ENCODE measurements around the gene GGPS1. TPM values are rescaled to one million over a fixed set of nuclear protein-coding genes. Genes with fewer than 3 reads are reported as not detected.

GGPS1 gene
- total and polyA plus RNA-seq, 8 donors: 7.0 to 37.6 (median 16.6) TPM

DNA sequence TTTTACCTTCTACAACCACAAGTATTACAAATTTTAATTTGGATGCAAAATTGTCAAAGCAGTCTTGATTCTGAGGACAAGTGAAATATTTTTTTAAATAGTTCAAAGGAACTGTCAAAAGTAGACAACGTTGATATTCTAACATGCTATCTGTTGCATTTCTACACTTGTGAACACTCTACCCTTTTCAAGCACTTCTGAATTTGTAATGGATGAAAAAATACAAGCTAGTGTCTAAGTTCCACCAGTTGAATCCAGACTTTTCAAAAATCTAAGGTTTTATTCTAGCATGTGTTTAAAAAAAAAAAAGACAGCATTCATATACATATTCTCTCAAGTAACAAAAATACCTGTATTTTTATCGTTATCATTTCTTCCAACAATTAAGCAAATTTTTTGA lies 2.5 kb upstream of the GGPS1 start:
- Histone ChIP-seq H3K9me3 (no peaks in the 10 kb centered on the region), H3K27me3 (no peaks in the 10 kb centered on the region), H3K27ac (peak overlapping the region in 3 of 5 donors; percentile 97 to 99 (median 99)), H3K36me3 (peaks cover 0 to 8% (median under 1%) of the 10 kb centered on the region in 4 donors), H3K4me1 (peaks cover 43 to 76% (median 63%) of the 10 kb centered on the region in 4 donors), H3K4me3 (peak overlapping the region; percentile 87 to 95 (median 92))
- TF ChIP-seq POLR2AphosphoS5 (IDR thresholded peaks at IDR 0.05) (no peak), POLR2A (IDR thresholded peaks at IDR 0.05) (no peak), EP300 (IDR thresholded peaks at IDR 0.05) (no peak)
- TF ChIP-seq, protein P1, sequence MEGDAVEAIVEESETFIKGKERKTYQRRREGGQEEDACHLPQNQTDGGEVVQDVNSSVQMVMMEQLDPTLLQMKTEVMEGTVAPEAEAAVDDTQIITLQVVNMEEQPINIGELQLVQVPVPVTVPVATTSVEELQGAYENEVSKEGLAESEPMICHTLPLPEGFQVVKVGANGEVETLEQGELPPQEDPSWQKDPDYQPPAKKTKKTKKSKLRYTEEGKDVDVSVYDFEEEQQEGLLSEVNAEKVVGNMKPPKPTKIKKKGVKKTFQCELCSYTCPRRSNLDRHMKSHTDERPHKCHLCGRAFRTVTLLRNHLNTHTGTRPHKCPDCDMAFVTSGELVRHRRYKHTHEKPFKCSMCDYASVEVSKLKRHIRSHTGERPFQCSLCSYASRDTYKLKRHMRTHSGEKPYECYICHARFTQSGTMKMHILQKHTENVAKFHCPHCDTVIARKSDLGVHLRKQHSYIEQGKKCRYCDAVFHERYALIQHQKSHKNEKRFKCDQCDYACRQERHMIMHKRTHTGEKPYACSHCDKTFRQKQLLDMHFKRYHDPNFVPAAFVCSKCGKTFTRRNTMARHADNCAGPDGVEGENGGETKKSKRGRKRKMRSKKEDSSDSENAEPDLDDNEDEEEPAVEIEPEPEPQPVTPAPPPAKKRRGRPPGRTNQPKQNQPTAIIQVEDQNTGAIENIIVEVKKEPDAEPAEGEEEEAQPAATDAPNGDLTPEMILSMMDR (IDR thresholded peaks at IDR 0.05): no peak
- 10 to 18% (median 14%) methylated on average over 2 of the region's 2 CpGs for WGBS, 5 donors
- intact Hi-C loops (cut with DNase I; ENCODE audit: low total_unique reads): no loop called here
- no peak for DNase-seq

DNA sequence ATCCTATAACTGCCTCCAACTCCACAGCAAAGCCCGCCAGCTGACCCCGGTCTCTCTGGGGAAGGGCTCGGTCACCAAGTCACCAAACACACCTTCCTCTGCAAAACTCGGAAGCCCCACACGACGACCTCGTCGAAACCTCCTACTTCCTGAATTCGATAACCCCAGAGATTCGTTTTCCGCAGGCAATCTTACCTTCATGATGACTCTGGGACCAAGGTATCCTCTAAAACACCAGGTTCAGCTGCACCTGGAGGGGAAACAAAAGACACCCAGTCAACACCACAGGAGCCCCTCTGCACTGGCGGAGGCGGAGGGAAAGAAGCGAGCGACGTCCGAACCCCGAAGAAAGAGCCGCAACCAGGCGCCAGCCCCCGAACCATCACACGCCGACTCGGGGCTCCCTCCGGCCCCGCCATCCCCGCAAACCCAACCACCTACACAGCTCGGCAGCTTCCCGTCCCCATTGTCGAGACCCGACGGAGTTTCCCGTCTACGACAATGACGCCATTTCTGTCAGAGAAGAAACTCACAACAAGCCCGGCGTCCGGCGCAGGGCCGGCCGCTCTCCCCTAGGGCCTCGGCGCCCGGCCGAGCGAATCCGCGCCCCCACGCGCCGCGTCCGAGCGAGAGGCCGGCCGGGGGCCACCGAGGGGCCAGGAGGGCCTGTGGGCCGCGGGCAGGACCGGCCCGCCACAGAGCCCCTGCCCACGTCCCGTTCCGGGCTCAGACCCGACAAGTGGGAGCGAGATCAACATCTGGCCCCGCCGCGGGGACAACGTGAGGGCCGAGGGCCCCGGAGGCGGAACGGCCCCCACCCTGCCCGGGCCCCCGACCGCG lies 1.4 kb upstream of the GGPS1 start:
- WGBS, 5 donors: 0% methylated on average over 24 to 78 of the region's 78 CpGs
- H3K27me3 ChIP-seq: no peaks in the 10 kb centered on the region
- H3K4me1 ChIP-seq: peaks cover 53 to 76% (median 68%) of the 10 kb centered on the region in 4 donors
- no peaks in the 10 kb centered on the region for H3K9me3 ChIP-seq
- H3K36me3 ChIP-seq: peaks cover 0 to 6% (median 0%) of the 10 kb centered on the region in 4 donors
- DNase-seq: peak; percentile 34 to 78
- TF ChIP-seq, protein P1 (IDR thresholded peaks at IDR 0.05): no peak
- TF ChIP-seq POLR2AphosphoS5 (IDR thresholded peaks at IDR 0.05): no peak
- no peak for TF ChIP-seq POLR2A (IDR thresholded peaks at IDR 0.05)
- no peak for TF ChIP-seq EP300 (IDR thresholded peaks at IDR 0.05)
- intact Hi-C loops (cut with DNase I; ENCODE audit: low total_unique reads): no loop called here
- H3K27ac ChIP-seq: peak overlapping the region; percentile 93 to 99 (median 98)
- peak overlapping the region; percentile 87 to 95 (median 92) for H3K4me3 ChIP-seq

DNA sequence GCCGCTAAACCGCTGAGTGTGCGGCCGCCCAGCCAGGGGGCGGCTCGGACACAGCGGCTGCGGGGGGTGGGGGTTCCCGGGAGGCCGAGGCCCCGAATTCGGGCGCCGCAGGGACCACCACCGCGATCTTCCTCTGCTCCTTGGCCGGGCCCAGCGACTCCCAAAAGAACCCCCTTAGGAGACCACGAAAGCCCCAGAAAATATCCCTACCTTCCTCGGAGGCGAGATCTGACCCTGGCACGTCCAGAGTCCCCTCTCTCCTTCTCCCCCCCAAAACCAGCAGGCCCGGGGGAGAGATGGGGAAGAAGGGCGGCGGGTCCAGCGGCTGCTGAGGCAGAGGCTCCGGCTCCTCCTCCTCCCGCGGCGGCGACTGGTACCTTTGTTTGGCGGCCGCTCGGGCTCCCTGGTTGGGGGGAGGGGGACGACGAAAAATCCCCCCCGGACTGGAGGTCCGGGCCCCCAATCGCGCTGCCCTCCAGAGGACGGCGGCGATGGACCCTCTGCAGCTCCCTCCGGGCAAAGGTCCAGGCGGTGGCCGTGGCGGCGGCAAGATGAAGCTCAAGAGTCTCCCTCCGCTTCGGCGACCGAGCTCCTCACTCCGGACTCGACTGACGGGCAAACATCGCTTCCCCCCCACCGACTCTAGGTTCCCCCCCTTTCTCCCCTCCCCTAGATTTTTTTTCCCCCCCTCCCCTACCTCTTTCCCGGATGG lies 655 bp upstream of the GGPS1 start, which contains the start of gene ARID4B:
Gene ARID4B (minus strand): TSS at position 621 of the 712 bp plus-strand sequence. CDS start 1,260 bp downstream, outside the sequence.
- H3K36me3 ChIP-seq: no peaks in the 10 kb centered on the region
- peaks cover 57 to 76% (median 67%) of the 10 kb centered on the region in 4 donors for H3K4me1 ChIP-seq
- DNase-seq: peak in 1 of 2 donors; percentile 83
- intact Hi-C loops (cut with DNase I; ENCODE audit: low total_unique reads): no loop called here
- H3K27ac ChIP-seq: peak within 1 kb of the TSS; percentile 97 to 100 (median 99)
- no peak for TF ChIP-seq EP300 (IDR thresholded peaks at IDR 0.05)
- TF ChIP-seq, protein P1 (IDR thresholded peaks at IDR 0.05): no peak
- peak in 2 of 4 donors; percentile 79 to 83 for TF ChIP-seq POLR2A (IDR thresholded peaks at IDR 0.05)
- TF ChIP-seq POLR2AphosphoS5 (IDR thresholded peaks at IDR 0.05): peak; percentile 32 to 88 (median 54)
- no peaks in the 10 kb centered on the region for H3K27me3 ChIP-seq
- 0 to 1% (median 0%) methylated on average over 25 to 58 of the region's 58 CpGs for WGBS, 5 donors
- no peaks in the 10 kb centered on the region for H3K9me3 ChIP-seq
- peak within 1 kb of the TSS; percentile 87 to 95 (median 92) for H3K4me3 ChIP-seq
